BE2C (cell line): ENCODE results near the gene SF1. TPM values are rescaled to one million over a fixed set of nuclear protein-coding genes. Genes with fewer than 3 reads are reported as not detected.
A peak's percentile ranks its signal among the peaks of the same experiment; 100 is the strongest.

Source experiments
- DNase-seq: peaks from one replicate; pipeline ENCODE4 v3.0.0-alpha.2; 2020
- H3K27me3 ChIP-seq: fragments of 250-450 bp; sonication (Bioruptor Pico); 2 replicates; pipeline ENCODE4 v1.5.1; 2020; ENCODE audit warnings: mild to moderate bottlenecking
- H3K36me3 ChIP-seq: fragments of 250-450 bp; sonication (Bioruptor Pico); 2 replicates; pipeline ENCODE4 v1.5.1; 2020; ENCODE audit warnings: mild to moderate bottlenecking
- H3K4me1 ChIP-seq: fragments of 250-450 bp; sonication (Bioruptor Pico); 2 replicates; pipeline ENCODE4 v1.5.1; 2020
- H3K4me3 ChIP-seq: 2 replicates; pipeline ENCODE4 v1.5.1; 2011; ENCODE audit warnings: low read depth, low read length
- H3K9me3 ChIP-seq: fragments of 250-450 bp; sonication (Bioruptor Pico); 2 replicates; pipeline ENCODE4 v1.5.1; 2020
- polyA plus RNA-seq: library from polyadenylated mRNA; unstranded; fragments of >200 nt; gene quantifications from one replicate; pipeline ENCODE4 v1.2.1, GENCODE V29; 2012; ENCODE audit warnings: low read depth, missing spikeins; ENCODE audit not compliant: insufficient read length, insufficient read depth
- TF ChIP-seq, protein P1 (sequence below): IDR thresholded peaks from 2 replicates; pipeline ENCODE4 v1.5.1; 2012; ENCODE audit warnings: mild to moderate bottlenecking, low read depth, low read length

The SF1 gene, protein sequence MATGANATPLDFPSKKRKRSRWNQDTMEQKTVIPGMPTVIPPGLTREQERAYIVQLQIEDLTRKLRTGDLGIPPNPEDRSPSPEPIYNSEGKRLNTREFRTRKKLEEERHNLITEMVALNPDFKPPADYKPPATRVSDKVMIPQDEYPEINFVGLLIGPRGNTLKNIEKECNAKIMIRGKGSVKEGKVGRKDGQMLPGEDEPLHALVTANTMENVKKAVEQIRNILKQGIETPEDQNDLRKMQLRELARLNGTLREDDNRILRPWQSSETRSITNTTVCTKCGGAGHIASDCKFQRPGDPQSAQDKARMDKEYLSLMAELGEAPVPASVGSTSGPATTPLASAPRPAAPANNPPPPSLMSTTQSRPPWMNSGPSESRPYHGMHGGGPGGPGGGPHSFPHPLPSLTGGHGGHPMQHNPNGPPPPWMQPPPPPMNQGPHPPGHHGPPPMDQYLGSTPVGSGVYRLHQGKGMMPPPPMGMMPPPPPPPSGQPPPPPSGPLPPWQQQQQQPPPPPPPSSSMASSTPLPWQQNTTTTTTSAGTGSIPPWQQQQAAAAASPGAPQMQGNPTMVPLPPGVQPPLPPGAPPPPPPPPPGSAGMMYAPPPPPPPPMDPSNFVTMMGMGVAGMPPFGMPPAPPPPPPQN
- 276 TPM for polyA plus RNA-seq

DNA sequence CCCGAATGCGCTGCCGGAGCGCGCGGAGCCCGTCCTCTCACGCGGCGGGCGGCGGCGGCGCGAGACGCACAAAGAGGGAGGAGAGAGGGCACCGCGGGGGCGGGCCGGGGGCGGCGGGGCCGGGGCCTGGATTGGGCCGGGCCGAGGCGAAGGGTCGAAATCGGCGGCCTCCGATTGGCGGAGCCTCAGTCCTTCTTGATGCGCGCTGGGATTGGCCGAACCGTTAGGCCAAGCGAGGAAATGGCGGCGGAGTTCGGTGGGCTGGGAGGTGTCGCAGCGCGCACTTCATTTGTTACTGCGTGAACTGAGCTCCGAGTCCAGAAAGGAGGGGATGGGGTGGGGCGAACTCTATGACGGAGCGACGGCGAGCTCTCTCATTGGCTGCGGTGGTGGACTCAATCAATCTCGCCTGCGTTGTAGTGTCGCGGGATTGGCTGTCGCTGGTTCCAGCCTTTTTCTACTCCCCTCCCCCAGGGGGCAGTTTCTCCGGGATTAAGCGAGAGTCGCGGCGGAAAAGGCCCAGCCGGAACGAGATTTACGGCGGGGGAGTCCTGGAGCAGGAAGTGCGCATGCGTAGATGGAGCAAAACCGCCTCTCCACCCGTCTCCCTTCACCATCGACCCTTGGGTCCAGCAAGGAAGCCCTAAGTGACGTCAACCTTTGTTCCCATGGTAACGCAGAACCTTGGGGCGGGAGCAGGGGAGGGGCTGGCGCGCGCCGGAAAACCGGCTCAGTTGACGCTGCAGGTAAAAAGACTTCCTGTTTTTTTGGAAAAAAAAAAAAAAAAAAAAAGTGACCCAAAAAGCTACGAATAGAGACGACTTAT is at the start of gene SF1:
Gene SF1 (minus strand): TSS at position 70 of the 826 bp plus-strand sequence. CDS start 150 bp downstream, outside the sequence.
- TF ChIP-seq, protein P1, sequence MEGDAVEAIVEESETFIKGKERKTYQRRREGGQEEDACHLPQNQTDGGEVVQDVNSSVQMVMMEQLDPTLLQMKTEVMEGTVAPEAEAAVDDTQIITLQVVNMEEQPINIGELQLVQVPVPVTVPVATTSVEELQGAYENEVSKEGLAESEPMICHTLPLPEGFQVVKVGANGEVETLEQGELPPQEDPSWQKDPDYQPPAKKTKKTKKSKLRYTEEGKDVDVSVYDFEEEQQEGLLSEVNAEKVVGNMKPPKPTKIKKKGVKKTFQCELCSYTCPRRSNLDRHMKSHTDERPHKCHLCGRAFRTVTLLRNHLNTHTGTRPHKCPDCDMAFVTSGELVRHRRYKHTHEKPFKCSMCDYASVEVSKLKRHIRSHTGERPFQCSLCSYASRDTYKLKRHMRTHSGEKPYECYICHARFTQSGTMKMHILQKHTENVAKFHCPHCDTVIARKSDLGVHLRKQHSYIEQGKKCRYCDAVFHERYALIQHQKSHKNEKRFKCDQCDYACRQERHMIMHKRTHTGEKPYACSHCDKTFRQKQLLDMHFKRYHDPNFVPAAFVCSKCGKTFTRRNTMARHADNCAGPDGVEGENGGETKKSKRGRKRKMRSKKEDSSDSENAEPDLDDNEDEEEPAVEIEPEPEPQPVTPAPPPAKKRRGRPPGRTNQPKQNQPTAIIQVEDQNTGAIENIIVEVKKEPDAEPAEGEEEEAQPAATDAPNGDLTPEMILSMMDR: no peak

DNA sequence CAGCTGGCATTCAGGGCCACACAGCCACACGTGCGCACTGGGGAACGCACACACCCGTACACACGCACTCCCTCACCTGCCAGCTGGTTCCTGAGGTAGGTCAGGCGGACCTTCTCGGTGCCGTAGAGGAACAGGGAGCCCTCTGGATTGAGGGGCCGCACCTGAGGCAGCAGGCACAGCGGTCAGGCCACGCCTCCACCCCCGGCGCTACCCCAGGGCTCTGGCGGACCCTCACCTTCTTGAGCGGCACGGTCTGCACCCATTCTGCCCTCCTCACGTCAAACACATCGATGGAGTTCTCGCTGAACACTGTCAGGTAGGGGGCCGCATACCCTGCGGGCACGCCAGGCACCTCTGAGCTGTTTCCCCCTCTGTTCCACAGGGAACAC is 49.1 kb upstream of the SF1 start:
- Histone ChIP-seq H3K4me3 (no peak overlapping the region), H3K9me3 (no peaks in the 10 kb centered on the region), H3K27me3 (no peaks in the 10 kb centered on the region), H3K4me1 (no peaks in the 10 kb centered on the region), H3K36me3 (no peaks in the 10 kb centered on the region)
- TF ChIP-seq, protein P1: no peak
- DNase-seq: no peak

More for the DNA sequence above, at the start of gene SF1:
- H3K27me3 ChIP-seq: no peaks in the 10 kb centered on the region
- no peaks in the 10 kb centered on the region; the same call in 1 of the 2 replicates for H3K4me1 ChIP-seq
- H3K36me3 ChIP-seq: peaks cover 39% of the 10 kb centered on the region
- peak within 1 kb of the TSS; percentile 87 for H3K4me3 ChIP-seq
- no peaks in the 10 kb centered on the region for H3K9me3 ChIP-seq
- peak; percentile 95 for DNase-seq

DNA sequence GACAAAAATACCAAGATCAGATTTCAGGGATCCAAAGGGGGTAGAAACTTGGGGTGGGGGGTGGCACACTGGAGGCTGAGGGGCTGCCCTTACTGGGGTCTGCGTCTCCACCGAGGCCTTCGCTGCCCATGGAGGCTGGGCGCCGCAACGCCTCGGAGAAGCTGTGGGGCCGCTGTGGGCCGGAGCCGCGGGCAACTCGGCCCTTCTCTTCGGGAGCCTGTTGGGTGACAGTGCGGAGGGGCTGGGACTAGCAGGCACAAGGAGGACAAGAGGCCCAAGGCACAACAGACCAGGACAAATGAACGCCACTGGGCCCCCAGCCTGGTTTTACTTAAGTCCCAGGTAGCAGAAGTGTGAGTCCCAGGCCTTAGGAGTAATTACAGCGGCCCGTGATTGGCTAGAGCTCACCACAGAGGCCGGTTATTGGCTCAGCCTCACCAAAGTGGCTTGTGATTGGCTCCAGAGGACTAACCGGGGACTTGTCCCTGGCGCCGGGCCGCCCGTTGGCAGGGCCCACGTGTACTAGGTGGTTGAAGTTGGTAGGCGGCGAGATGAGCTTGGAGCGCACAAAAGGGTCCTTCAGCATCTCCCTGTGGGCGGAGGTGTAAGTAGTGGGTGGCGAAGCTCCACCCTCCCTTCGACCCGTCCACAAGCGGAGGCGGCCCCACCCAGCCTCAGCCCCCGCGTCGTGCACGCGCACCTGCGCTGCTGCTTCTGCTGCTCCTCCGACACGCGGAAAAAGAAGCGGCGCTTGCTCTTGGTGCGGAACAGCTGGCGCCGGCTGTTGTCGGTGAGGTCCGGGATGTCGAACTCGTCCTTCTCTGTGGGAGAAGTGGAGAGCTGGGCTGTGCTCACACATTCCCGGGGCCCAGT is 48.5 kb upstream of the SF1 start:
- H3K36me3 ChIP-seq: no peaks in the 10 kb centered on the region
- DNase-seq: no peak
- H3K9me3 ChIP-seq: no peaks in the 10 kb centered on the region
- H3K27me3 ChIP-seq: no peaks in the 10 kb centered on the region
- no peaks in the 10 kb centered on the region for H3K4me1 ChIP-seq
- H3K4me3 ChIP-seq: no peak overlapping the region
- TF ChIP-seq, protein P1: no peak

DNA sequence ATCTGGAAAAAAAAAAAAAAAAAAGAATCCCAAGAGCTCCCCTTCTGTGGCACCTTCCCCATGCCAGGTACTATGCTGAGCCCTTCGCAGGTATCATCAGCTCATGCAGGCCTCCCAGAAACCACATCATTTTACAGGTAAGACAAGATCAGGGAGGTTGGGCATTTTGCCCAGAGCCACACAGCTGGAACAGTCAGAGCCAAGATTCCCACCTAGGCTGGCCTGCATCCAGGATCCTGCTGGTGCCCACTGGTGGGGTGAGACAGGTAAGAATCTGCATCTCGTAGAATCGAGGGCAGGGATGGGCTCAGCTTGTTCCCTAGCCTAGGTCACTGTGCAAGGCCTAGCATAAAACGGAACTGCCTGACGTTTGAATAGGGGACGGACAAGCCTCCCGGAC is 47.7 kb upstream of the SF1 start:
- H3K4me3 ChIP-seq: no peak overlapping the region
- no peaks in the 10 kb centered on the region for H3K36me3 ChIP-seq
- no peaks in the 10 kb centered on the region for H3K27me3 ChIP-seq
- no peaks in the 10 kb centered on the region for H3K4me1 ChIP-seq
- no peaks in the 10 kb centered on the region for H3K9me3 ChIP-seq
- TF ChIP-seq, protein P1: no peak
- no peak for DNase-seq

DNA sequence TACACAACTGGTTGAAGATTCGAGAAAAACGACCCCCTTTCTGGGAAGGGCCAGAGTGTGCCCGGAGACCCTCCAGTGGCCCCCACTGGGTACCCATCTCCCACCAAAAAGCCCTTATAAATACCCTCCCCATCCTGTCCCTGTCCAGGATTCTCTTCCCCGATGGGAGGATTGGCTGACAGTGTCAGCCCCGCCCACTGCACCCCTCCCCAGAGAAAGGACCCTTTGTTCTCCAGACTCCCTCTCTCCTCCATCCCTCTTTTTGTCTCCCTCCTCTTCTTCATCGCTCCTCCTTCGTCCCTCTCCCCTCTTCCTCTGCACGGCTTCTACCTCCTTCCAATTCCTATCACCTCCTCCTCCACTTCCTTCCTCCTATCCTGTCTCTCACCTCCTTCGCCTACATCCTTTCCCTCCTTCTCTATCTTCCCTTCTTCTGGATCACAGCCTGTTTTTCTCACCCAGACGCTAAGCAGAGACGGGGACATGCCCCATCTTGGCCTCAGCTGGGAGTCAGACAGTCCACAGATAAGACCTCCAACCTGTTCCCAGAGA is 45.3 kb upstream of the SF1 start:
- Histone ChIP-seq H3K27me3 (no peaks in the 10 kb centered on the region), H3K4me1 (no peaks in the 10 kb centered on the region), H3K36me3 (no peaks in the 10 kb centered on the region), H3K9me3 (no peaks in the 10 kb centered on the region), H3K4me3 (no peak overlapping the region)
- TF ChIP-seq, protein P1: no peak
- DNase-seq: no peak
